Measurements from ENCODE around the gene DDX59.
A peak's percentile ranks its signal among the peaks of the same experiment; 100 is the strongest.

The DDX59 gene

DNA sequence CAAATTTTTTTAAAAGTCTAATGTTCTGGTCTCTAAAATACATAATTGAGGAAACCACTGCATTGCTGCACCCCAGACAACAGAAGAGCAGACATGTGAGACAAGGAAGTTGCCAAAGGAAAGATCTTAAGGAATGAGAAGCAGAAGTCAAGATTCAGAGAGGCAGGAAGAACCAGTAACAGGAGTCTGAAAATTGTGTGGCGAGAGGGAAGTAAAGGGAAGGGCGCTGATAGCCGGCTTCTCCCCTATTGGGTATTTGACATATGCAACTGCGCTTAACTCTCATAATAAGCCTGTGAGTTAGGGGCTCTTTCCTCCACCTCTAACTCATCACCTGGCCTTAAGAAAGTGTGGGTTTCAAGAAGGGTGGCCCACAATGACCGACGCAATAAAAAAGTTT, 27.2 kb downstream of the DDX59 start:
- Histone ChIP-seq H3K27ac (no peak overlapping the region), H3K4me3 (ENCODE audit: low read depth, low read length) (no peak overlapping the region), H3K36me3 (replicated peaks) (peaks cover 2% of the 10 kb centered on the region), H3K27me3 (replicated peaks) (no peaks in the 10 kb centered on the region)
- TF ChIP-seq, protein P1, sequence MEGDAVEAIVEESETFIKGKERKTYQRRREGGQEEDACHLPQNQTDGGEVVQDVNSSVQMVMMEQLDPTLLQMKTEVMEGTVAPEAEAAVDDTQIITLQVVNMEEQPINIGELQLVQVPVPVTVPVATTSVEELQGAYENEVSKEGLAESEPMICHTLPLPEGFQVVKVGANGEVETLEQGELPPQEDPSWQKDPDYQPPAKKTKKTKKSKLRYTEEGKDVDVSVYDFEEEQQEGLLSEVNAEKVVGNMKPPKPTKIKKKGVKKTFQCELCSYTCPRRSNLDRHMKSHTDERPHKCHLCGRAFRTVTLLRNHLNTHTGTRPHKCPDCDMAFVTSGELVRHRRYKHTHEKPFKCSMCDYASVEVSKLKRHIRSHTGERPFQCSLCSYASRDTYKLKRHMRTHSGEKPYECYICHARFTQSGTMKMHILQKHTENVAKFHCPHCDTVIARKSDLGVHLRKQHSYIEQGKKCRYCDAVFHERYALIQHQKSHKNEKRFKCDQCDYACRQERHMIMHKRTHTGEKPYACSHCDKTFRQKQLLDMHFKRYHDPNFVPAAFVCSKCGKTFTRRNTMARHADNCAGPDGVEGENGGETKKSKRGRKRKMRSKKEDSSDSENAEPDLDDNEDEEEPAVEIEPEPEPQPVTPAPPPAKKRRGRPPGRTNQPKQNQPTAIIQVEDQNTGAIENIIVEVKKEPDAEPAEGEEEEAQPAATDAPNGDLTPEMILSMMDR (IDR thresholded peaks at IDR 0.05; ENCODE audit: low read depth, low read length, missing control alignments): no peak
- in situ Hi-C loops (cut with HindIII; ENCODE audit: low pct_ligation_motif_present, low sequenced_read_pairs): no loop called here
- DNase-seq: no peak

DNA sequence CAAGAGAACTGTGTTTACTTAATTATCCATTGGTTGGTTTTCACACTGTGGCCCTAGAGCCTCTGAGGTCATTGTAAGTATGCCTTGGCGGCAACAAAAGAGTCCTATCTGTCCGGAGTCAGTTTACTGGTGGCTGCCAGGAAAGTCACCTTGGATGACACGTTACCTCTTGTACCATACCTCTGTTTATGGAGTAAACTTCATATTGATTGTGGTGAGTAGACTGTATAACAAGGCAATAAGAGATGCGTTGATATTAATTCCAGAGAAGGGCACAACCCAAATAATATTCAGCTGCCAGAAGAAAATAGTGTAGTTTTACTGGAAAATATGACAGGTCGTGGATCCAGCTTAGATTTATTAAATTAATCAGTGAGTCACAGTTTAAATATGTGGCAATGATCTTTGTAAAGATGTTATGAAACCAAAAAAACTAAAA, 28.7 kb downstream of the DDX59 start:
- in situ Hi-C loops (cut with HindIII; ENCODE audit: low pct_ligation_motif_present, low sequenced_read_pairs): no loop called here
- Histone ChIP-seq H3K36me3 (replicated peaks) (no peaks in the 10 kb centered on the region), H3K27me3 (replicated peaks) (no peaks in the 10 kb centered on the region), H3K4me3 (ENCODE audit: low read depth, low read length) (no peak overlapping the region), H3K27ac (no peak overlapping the region)
- DNase-seq: no peak
- TF ChIP-seq, protein P1 (IDR thresholded peaks at IDR 0.05; ENCODE audit: low read depth, low read length, missing control alignments): no peak

DNA sequence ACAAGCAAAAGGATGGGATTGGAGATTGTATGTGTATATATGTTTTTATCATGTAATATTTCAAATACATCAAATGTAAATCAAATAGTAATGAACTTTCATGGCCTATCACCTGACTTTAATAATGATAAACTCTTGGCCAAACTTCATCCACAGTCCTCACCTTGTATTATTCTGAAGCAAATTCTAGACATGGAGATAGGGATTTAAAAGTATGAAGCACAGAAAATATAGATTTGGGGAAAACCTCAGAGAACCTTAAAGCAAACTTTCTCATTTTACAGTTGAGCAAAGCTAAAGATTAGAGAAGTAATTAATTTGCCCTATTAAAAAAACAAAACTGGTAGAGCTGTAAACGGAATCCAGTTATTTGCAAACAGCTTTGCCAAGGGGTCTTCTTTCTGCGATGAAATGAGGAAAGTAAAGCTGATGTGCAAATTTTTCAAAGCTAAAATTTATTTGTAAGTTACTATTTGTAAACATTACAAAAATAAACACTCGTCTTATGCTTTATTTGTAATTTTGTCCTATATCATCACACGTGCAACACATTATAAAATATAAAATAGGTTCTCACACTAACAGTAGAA, 29.2 kb downstream of the DDX59 start:
- Histone ChIP-seq H3K4me3 (ENCODE audit: low read depth, low read length) (no peak overlapping the region), H3K27ac (peak overlapping the region; percentile 77), H3K36me3 (replicated peaks) (no peaks in the 10 kb centered on the region), H3K27me3 (replicated peaks) (no peaks in the 10 kb centered on the region)
- DNase-seq: no peak
- TF ChIP-seq, protein P1 (IDR thresholded peaks at IDR 0.05; ENCODE audit: low read depth, low read length, missing control alignments): no peak
- in situ Hi-C loops (cut with HindIII; ENCODE audit: low pct_ligation_motif_present, low sequenced_read_pairs): no loop called here

DNA sequence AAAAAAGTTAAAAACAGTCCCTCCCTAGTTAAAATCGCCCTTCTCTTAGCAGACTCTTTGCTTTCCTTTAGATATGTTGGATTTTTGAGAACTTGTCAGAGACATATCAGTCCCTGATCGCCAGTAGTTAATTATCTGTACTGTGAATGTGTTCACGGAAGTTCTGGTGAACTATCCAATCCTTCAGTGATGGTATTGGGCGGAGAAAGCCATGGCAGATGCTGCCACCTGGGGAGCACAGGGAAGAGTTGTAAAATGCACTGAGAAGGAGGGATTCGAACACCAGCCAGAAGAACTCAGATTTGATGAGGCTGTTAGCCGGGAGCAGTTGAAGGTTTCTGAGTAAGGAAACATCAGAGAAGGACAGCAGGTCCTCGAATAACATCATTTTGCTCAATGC, 31.6 kb downstream of the DDX59 start:
- Histone ChIP-seq H3K4me3 (ENCODE audit: low read depth, low read length) (no peak overlapping the region), H3K36me3 (replicated peaks) (no peaks in the 10 kb centered on the region), H3K27ac (no peak overlapping the region), H3K27me3 (replicated peaks) (no peaks in the 10 kb centered on the region)
- TF ChIP-seq, protein P1 (IDR thresholded peaks at IDR 0.05; ENCODE audit: low read depth, low read length, missing control alignments): no peak
- DNase-seq: no peak
- in situ Hi-C loops (cut with HindIII; ENCODE audit: low pct_ligation_motif_present, low sequenced_read_pairs): no loop called here

DNA sequence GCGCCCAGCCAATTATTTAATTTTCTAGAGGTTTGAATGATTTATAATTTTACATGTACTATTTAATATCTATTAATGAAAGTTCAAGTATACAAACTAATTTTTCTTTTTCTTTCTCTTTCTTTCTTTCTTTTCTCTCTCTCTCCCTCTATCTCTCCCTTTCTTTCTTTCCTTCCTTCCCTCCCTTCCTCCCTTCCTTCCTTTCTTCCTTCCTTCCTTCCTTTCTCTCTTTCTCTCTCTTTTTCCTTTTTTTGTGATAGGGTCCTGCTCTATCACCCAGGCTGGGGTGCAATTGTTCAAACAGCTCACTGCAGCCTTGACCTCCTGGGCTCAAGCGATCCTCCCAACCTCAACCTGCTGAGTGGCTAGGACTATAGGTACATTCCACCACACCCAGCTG, 33.0 kb downstream of the DDX59 start:
- in situ Hi-C loops (cut with HindIII; ENCODE audit: low pct_ligation_motif_present, low sequenced_read_pairs): no loop called here
- Histone ChIP-seq H3K27ac (no peak overlapping the region), H3K4me3 (ENCODE audit: low read depth, low read length) (no peak overlapping the region), H3K27me3 (replicated peaks) (no peaks in the 10 kb centered on the region), H3K36me3 (replicated peaks) (no peaks in the 10 kb centered on the region)
- no peak for DNase-seq
- TF ChIP-seq, protein P1 (IDR thresholded peaks at IDR 0.05; ENCODE audit: low read depth, low read length, missing control alignments): no peak
